Stimulated activated CD4-positive, alpha-beta T cell treated with anti-CD3 and anti-CD28 coated beads, Interleukin-1b, Interleukin-23, amount 100 ng/mL, for 48 hours (primary cell): ENCODE measurements around the gene TRAF3IP1.
"Not testable (repeated sequence)": the region's sequence is repeated elsewhere in the genome, so short reads cannot be mapped to it uniquely, and the experiment has no call there.

Experiments
- DNase-seq: peaks from one replicate; pipeline ENCODE4 v3.0.0-alpha.2; 2020

Gene TRAF3IP1

DNA sequence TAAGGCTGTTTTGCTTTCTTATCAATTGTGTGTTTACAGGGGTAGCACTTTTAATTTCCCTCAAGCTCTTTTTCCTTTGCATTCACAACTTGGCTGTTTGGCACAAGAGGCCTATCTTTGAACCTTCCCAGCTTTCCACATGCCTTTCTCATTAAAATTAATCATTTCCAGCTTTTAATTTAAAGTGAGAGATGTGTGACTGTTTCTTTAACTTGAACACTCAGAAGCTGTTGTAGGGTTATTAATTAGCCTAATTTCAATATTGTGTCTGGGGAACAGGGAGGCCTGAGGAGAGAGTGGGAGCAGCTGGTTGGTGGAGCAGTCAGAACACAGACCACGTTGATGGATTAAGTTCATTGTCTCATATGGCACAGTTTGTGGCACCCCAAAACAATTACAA lies 111.1 kb downstream of the TRAF3IP1 start:
- no peak for DNase-seq

DNA sequence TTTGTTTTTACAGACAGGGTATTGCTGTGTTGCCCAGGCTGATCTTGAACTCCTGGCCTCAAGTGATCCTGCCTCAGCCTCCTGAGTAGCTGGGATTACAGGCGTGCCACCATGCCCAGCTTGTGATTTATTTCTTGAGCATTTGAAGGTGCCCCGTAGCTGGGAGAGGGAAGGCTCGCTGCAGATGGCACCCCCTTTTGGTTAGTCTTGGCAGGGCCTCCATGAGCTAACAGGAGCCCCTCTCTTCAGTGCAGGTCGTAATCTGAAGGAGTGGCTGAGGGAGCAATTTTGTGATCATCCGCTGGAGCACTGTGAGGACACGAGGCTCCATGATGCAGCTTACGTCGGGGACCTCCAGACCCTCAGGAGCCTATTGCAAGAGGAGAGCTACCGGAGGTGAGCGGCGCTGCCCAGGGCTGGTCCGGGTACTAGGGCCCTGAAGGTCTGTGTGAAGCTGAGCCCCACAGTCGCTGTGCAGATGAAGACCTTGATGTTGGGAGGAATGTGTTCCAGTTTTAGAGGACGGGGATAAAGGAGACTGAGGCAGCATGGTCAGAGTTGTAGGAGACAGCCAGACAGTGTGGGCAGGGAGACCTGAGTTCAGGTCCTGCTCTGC lies 113.1 kb downstream of the TRAF3IP1 start:
- no peak for DNase-seq

DNA sequence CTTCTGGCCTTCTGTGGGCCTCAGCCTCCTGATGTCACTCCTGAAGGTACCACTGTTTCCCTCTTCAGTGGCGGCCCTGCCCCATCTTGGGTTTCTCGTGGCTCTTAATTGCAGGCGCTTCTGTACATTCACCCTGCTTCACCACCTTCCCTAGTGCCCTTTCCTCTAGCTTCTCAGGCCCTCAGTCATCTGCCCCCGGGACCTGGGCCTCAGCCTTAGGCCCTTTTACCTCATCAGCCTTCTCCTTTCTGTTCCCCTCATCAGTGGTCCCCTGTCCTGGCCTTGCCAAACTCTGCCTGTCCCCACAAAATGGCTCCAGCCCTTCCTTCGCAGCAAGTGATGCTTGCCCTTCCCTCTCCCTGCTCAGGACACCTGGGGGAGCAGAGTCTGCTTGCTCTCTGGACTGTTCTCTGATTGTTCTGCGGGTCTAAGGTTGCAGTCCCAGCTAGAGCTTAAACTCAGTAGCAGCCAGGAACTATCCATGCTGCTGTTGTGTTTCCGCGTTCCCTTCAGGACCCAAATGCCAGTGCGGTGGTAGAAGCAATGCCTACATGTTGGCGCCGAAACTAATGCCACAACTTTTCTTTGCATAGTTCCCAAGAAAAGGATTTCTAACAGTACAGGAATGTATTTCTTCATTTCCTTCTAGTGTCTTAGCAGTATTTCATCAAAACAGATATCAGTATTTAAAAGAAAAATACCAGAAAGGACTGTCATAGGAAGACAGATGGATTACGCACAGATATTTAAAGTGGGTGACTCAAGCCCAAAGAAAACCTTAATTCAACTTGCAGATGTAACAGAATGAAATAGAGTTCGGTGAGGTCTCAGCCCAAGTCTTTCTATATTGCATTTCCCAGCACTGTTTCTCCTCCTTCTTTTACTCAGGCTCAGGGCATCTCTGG lies 113.9 kb downstream of the TRAF3IP1 start:
- DNase-seq: no peak

DNA sequence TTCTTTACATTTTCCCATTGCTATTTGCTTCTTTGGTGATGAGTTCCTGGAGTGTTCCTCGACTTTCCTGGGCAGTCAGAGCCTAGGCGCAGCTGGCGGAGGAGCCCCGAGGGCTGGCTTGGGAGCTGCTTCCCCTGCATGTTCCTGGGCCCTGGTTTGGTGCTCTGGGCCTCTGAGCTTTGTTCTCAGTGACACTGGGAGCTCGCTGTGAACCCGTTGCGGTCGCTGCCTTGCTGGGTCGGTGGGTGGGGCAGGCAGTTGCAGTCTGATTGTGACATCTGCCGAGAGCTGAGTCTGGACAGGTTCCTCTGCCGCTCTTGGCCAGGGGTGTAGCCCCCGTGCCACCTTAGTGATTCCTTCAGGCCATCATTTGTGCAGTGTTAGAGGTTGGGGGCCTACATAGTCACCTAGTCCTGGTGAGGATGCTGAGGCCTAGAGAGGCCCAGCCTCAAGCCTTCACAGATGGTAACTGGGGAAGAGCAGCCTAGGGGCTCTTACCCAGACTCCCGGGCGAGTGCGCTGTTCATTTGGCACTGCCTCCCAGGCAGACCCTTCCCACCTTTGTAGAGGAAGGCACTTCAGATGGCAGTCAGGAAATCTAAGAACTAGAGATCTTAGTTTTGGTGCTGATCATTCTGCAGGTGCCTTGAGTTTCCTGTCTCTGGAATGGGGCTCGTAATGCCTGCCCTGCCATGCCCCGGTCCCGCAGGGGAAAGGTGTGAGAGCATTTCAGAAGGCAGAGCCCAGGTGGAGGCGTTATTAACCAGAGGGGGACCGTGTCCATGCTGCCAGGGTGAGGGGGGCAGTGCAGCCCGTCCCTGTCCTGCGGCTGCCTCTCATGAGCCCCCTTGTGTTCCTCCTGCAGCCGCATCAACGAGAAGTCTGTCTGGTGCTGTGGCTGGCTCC lies 114.8 kb downstream of the TRAF3IP1 start:
- DNase-seq: no peak

DNA sequence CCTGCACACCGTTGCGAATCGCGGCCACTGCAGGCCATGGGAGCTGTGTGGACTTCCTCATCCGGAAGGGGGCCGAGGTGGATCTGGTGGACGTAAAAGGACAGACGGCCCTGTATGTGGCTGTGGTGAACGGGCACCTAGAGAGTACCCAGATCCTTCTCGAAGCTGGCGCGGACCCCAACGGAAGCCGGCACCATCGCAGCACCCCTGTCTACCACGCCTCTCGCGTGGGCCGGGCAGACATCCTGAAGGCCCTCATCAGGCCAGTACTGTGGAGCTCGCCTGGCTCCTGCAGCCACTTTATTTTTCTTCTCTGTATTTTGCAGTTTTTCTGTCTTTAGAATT lies 115.4 kb downstream of the TRAF3IP1 start:
- DNase-seq: no peak

DNA sequence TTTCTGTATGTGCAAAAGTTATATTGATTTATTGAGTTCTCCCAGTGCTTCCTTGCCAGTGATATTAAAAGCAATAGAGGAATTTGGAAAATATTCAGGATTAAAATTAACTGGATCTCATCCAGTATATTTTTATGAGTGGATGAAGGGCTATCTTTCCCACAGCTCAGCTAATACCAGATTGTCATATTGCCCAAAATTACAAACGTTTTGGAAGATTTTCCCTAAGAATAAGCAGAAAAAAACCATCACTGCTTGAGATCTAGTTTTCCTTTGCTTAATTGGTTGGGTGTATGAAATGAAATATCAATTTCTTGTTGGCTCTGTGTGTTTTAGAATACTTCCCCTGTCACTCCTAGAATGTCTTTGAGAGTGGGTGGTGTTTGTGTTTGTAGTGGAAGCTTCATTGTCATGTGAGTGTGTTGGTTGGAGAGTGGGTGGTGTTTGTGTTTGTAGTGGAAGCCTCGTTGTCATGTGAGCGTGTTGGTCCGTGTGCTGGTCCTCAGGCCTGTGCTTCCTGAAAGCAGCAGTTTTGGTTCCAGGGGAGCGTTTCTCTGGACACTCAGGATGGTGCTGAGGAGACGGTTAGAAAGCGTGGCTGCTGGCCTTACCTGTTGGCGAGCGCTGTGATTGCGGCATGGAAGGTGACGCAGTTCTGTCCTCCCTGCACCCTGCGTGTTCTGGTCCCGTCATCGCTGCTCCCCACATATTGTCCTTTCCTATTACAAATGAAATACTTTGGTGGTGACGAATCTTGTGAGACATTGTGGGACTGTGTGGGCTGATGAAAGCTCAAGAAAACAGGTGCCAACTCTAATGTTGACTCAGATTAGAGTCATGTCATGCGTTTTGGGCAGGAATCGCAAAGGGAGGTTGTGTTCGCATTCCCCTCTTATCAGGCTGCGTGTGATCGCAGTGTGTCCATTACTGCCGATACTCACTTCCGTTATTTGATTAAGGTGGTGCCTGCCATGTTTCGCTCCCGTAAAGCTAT lies 118.8 kb downstream of the TRAF3IP1 start:
- peak; percentile 74 for DNase-seq

DNA sequence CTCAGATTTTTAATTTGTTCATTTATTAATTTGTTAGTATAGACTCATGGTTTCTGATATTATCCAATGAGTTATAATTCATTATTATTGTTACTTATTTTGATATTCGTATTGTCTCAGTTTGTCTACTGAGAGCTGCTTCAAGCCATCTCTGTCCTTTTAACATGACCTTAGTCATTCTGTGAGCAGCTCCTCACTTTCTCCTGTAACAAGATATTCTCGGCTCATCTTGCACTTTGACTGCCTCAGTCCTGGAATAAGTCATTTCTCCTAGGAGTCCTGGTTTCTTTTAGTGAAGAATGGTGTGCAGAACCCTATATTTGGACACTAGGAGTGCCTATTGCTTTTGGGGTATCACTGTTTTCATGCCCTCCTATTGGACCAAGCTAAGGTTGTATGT lies 119.6 kb downstream of the TRAF3IP1 start:
- DNase-seq: no peak

DNA sequence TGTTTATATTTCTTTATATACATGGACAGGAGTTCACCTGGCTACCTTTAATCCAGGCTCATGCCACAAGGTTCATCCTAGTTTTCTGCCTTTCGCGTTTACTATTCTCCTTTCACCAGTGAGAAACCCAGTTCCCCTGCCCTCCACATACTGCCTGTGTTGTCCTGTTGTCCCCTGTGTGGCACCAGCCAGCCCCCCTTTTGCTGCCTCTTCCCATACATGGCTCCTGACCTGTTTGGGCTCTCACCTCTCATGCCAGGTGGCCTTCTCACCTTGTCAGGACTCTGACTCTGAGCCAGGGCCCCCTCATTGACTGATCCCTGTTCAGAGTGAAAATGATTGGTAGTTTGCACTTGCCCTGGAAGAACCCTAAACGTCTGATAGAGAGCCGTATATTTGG lies 120.0 kb downstream of the TRAF3IP1 start:
- DNase-seq: no peak

DNA sequence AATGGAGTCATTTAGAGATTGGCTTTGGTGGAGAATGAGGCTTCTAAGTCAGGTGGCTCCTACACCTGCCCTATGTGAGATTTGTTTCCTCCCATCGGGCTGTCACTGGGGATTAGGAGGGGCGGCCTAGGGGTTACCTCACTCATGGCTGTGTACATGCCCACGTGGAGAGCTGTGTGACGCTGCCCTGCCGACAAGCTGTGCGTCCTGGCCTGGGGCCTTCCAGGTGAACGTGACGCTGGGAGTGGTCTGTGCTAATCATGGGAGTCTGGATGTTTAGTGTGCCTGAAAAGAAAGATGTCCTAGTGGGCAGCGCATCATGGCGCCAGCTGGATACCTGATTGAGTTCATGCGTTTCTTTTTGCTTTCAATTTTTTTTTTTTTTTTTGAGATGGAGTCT lies 120.4 kb downstream of the TRAF3IP1 start:
- no peak for DNase-seq

DNA sequence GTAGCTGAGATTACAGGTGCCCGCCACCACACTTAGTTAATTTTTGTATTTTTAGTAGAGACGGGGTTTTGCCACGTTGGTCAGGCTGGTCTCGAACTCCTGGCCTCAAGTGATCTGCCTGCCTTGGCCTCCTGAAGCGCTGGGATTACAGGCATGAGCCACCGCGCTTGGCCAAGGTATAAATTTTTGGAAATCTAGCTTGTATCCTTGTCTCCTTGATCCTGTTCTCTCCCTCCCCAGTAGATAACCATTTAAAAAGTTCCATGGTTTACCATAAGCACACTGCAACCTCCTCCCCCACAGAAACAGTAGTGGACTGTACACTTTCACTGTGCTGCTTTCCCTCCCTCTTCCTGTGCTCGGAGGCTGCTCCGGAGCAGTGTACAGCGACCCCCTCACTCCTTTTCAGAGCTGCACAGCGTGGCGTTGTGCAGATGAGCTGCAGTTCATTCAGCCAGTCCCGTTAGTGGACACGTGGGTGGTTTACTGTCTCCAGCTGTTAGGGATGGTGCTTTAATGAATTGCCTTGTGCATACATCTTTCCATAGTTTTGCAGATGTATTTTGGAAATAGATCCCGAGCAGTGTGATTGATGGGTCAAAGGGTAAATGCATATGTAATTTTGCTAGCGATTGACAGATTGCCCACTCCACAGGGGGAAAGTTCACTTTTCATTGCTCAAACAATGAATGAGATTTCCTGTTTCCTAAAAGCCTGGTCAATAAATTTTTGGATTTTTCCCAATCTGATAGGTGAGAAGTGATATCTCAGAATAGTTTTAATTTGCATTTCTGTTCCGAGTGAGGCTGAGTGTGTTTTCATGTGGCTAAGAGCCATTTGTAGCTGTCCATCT lies 121.2 kb downstream of the TRAF3IP1 start:
- no peak for DNase-seq

DNA sequence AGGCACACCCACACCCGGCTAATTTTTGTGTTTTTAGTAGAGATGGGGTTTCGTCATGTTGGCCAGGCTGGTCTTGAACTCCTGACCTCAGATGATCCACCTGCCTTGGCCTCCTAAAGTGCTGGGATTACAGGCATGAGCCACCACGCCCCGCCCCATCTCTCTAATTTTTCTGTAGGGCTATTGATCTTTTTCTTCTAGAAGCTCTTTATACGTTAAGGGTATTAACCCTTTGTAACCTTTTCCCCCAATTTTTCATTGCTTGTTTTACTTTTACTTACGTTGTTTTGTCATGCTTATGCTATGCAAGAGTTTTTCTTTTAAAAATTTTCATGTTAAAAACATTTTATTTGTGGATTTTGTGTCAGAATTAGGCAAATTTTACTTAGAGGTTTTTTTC lies 121.9 kb downstream of the TRAF3IP1 start:
- not testable (repeated sequence) for DNase-seq

DNA sequence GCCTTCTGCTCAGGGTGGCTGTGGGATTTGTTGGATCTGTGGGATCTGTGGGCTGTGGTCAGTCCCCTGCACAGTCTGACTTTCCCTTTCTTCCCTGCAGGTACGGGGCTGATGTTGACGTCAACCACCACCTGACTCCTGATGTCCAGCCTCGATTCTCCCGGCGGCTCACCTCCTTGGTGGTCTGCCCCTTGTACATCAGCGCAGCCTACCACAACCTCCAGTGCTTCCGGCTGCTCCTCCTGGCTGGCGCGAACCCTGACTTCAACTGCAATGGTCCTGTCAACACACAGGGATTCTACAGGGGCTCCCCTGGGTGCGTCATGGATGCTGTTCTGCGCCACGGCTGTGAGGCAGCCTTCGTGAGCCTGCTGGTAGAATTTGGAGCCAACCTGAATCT lies 123.9 kb downstream of the TRAF3IP1 start:
- no peak for DNase-seq

DNA sequence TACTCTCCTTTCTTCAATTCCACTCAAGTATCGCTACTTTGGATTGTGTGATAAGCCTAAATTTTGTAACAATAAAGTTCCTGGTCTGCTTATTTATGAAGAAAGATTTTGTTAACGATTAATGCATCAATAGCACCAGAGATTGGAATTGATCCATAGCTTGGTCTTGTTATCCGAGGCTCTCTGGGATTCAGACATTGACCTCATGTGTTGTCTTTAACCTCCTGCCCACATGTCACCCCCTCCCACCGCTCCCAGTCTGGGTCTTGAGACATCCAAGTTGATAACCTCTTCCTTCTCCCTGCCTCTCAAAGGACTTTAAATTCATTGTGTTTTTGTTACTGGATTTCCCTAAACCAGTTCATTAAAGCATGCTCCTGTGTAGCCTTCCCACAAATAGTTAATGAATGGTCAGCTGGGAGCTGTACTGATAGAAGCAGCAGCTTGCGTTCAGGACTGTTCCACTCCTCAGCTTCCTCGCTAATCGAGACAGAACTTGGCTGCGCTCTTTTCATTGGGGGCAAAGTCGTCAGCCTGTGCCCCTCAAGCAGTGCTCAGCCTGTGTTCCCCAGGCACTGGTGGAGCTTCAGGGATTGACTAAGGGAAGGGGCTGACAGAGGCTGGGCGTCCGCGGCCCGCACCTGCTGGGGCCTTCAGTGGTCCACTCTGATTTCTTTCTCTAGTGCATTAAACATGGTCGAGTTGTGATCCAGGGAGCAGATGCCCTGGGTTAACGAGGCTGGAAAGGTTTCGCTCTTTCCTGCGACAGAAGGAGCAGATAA lies 125.3 kb downstream of the TRAF3IP1 start:
- no peak for DNase-seq

DNA sequence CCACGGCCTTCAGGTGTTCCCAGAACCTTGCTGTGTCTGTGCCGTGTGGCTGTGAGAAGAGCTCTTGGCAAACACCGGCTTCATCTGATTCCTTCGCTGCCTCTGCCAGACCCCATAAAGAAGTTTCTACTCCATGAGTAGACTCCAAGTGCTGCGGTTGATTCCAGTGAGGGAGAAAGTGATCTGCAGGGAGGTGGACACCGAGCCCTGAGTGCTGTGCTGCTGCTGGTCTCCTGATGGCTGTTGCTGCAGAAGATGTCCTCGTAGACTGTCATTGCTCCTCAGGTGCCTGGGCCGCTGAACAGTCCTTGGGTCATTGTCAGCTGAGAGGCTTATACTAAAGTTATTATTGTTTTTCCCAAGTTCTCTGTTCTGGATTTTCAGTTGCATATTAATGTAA lies 126.1 kb downstream of the TRAF3IP1 start:
- DNase-seq: no peak

DNA sequence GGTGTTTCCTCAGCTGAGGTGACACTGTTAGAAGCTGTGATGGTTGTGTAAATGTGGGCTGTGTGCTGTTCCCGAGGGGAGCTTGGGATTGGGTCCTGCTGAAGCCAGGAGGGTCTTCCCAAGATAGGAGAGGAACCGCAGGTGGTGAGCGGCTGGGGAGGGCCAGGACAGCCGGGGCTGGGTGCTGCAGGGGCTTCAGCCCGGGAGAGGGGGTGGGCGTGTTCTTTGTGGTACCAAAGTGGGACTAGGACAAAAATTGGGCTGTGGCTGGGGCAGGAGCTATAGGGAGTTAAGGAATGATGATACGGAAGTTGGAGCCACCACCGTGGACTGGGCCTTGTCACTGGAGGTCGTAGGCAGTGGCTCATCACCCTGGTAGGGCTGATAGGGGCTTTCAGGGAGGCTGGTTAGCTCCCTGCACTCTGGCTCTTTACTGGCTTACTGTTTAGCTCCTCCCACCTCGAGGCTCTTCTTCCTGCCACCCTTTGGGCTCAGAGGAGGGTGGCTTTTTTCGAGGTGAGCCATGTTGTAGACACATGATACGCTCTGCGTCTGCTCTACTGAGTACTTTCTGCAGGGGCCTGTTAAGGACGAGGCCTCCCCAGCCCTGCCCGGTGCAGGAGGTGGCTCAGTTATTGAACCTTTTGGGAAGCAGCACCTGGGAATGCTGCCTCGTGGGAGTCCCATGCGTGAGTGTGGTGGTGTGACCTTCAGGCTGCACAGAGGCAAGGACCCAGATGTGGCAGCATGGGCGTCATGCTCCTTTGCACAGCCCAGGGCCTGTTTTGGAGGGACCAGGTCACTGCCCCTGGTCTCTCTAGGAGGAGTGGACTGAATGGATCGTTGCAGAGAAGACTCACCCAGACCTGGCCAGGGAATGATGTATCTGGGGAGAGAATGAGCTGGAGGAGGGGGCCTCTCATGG lies 128.0 kb downstream of the TRAF3IP1 start:
- no peak for DNase-seq

DNA sequence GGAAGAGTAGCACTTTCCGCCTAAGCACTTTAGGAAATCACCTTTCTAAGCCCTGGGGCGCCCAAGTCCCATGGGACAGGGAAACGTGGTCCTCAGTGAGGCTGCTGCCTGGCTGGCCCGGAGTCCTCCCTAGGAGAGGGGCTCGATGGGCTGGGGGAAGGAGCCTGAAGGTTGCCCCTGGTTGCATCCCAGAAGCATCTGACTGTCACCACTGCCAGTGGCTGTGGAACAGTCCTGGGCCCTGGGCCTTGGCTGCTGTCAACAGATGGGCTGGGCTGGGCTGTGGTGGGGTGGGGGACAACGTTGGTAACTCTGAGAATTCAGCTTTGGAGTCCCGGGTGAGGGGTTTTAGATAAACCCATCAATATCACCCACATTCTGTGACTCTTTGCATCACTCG lies 128.9 kb downstream of the TRAF3IP1 start:
- DNase-seq: no peak

DNA sequence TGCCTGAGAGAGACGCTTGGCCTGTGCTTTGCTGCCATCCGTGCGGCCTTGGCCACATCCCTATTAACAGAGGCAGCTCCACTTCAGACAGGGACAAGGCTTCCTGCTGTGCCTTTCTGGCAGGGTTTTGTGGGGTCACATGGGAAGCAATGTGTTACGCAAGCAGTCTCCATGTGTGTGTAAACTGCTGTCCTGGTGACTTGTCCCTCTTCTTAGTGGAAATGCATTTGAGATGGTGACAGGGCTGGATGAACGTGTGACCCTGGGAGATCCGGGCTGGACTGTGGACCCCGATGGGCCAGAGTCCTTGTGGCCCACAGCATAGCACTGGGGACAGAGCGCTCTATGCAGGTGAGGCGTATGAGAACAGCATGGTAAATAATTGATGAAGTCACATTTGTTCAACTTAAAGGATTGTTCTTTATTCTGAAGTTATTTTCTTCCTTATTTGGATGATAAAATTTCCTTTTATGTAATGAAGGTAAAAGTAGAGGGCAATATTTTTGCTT lies 129.6 kb downstream of the TRAF3IP1 start:
- DNase-seq: no peak

DNA sequence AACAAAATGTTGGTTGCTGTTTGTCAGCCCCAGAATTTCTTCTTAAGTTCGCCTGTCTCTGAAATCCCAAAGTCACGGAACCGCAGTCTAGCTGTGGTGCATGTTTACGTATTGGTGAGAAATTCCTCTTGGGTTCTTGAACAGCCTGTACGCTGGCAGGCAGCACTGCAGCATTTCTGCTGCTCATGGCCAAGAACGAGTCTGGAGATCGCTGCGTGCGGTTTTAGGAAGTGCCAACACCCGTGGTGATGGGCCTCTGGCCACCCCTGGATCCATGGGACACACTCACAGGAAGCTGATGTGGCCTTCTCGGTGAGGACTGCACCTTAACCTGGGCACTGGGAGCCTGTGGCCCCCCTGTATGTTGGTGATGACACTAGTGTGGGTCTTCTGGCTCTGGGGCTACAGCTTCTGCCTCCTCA lies 130.1 kb downstream of the TRAF3IP1 start:
- DNase-seq: no peak
